Hepatic stellate cell (primary cell): ENCODE measurements around the gene UBAC1.
"Not testable (repeated sequence)": the region's sequence is repeated elsewhere in the genome, so short reads cannot be mapped to it uniquely, and the experiment has no call there.

Experiments used
- DNase-seq: peaks from one replicate; pipeline ENCODE4 v3.0.0; 2011; ENCODE audit warnings: low spot score

The UBAC1 gene

DNA sequence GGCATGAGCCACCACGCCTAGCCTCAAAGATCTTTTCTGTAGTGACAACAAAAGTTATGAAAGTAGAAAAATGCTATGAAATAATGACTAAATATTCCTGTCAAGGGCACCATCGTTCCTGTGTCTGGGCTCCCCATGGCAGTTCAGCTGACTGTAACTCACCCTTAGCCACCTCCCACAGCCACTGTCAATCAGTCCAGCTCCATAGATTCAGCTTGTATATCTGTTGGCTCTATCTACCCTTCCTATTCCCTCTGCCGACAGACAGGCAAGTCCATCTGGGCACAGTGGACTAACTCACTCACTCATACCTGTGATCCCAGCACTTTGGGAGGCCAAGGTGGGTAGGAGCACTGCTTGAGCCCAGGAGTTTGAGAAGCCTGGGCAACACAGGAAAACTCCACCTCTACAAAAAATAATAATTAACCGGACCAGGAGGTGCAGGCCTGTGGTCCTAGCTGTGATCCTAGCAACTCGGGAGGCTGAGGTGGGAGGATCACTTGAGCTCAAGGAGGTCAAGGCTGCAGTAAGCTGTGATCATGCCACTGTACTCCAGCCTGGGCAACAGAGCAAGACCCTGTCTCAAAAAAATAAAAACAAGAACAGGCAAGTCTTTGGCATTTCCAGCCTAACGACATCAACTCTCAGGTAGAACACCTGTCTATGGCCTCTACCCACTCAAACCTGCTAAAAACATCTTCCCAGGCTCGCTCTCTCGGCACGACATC, 60.0 kb downstream of the UBAC1 start:
- DNase-seq, result no peak

DNA sequence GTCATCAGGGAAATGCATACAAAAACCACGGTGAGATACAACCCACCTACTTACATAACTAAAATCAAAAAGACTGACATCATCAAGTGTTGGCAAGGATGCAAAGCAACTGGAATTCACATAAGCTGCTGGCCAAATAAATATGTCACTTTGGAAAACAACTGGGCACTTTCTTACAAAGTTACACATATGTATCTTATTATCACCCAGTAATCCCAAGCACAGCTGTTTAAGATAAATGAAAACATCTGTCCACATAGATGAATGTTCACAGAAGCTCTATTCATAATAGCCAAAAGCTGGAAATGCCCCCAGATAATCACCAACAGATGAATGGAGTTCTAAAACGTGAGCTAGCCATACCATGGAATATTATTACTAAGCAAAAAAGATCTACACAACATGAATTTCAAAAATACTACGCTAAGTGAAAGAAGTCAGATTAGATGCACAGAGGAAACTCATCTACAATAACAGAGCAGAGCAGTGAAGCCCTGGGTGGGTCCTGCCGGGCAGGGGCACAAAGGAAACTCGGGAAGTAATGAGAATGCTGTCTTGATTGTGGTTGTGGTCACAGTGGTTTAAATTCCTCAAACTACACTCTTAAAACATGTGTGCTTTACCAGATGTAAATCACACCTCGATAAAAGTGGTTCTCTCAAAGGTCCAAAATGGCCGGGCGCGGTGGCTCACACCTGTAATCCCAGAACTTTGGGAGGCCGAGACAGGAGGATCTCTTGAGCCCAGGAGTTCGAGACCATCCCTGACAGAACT, 62.4 kb downstream of the UBAC1 start:
- no peak for DNase-seq

DNA sequence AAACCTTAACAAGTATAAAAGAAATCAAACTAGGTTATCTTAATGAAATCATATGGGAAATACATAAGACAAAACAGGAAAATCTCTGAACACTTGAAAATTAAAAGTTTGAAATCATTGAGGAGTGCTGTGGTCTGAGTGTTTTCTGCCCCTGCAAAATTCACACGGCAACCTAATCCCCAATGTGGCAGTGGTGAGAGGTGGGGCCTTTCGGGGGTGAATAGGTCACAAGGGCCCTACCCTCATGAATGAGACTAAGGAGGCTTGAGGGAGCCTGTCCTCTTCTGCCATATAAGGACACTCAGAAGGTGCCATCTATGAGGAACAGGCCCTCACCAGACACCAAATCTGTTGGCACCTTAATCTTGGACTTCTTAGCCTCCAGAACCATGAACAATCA, 64.5 kb downstream of the UBAC1 start:
- DNase-seq, result no peak

DNA sequence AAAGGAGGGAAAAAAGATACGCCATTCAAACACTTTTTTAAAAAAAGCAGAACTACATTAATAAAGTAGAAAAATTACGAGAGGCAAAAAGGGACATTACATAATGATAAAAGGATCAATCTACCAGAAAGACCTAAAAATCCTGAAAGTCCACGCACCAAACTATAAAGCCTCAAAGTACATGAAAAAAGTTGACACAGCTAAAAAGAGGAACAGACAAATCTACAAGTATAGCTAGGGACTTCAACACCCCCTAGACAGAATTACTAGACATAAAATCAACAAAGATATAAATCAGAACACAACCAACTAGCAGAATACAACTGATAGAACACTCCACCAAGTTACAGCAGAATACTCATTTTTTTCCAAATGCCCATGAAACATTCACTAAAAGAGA, 65.0 kb downstream of the UBAC1 start:
- DNase-seq, result no peak

DNA sequence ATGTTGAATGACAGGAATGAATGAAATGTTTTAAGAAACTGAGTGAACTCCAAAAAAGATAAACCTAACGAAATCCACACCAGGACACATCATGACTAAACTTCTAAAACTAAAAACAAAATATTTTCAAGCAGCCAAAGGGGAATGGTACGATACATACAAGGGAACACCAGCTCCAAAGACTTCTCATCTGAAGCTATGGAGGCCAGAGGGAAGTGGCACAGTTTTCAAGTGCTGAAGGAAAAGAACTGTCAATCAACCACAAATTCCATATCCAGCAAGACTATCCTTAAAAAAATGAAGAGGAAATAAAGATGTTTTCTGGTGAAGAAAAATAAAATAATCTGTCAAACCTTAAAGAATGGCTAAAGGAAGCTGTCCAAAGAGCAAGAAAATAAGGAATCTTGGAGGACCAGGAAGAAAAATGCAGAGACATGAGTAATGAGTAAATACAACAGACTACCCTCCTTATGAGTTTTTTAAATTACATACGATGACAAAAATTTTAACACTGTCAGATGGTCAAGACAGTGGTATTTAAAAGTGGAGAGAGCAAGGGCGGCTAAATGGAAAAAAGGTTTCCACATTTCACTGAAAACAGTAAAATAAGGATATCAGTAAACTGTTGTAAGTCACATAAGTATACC, 65.8 kb downstream of the UBAC1 start:
- DNase-seq, result no peak

DNA sequence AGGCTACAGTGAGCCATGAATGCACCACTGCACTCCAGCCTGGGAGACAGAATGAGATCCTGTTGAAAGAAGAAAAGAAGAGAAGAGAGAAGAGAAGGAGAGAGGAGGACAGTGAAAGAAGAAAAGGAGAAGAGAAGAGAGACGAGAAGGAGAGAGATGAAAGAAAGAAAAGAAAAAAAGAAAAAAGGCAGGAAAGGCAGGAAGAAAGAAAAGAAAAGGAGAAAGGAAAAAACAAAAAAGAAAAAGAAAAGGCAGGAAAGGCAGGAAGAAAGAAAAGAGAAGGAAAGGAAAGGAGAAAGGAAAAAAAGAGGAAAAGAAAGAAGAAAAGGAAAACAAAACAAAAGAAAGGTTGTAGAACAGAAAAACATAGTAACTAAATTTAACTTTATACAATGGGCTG, 68.1 kb downstream of the UBAC1 start:
- no peak for DNase-seq

DNA sequence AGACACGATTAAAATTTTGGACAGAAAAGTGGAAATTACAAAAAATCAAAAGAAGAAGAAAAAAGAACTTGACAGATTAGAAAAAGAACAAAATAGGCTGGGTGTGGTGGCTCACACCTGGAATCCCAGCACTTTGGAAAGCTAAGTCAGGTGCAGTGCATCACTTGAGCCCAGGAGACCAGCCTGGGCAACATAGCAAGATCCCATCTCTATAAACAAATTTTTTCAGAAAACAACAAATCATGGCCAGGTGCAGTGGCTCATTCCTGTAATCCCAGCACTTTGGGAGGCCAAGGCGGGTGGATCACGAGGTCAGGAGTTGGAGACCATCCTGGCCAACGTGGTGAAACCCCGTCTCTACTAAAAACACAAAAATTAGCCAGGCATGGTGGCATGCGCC, 68.8 kb downstream of the UBAC1 start:
- not testable (repeated sequence) for DNase-seq

DNA sequence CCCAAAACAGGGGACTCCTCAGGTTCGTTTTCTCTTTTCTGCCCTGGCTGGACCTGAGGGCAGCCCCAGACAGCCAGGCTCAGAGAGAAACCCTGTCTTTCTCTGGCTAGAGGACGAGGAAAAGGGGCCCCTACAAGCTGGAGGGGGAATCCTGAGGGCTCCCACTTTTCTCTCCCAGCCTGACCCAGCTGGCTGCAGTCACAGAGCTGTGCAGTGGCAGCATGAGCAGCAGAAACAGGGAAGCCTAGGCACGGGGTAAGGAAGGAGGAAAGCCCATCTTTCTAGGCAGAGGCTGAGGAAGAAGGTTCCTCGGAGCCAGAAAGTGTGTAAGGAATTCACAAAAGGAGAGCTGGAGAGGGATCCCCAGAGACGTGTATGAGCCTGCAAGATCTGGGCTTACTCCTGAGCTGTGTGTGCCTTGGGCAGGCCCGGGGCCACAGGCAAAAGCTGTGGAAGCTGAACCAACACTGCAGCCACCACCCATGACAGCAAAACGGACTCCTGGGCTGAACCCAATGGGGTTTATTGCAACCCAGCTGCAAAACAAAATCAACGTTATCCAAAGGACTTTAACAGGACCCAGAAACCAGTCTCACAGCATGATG, 70.0 kb downstream of the UBAC1 start:
- no peak for DNase-seq

DNA sequence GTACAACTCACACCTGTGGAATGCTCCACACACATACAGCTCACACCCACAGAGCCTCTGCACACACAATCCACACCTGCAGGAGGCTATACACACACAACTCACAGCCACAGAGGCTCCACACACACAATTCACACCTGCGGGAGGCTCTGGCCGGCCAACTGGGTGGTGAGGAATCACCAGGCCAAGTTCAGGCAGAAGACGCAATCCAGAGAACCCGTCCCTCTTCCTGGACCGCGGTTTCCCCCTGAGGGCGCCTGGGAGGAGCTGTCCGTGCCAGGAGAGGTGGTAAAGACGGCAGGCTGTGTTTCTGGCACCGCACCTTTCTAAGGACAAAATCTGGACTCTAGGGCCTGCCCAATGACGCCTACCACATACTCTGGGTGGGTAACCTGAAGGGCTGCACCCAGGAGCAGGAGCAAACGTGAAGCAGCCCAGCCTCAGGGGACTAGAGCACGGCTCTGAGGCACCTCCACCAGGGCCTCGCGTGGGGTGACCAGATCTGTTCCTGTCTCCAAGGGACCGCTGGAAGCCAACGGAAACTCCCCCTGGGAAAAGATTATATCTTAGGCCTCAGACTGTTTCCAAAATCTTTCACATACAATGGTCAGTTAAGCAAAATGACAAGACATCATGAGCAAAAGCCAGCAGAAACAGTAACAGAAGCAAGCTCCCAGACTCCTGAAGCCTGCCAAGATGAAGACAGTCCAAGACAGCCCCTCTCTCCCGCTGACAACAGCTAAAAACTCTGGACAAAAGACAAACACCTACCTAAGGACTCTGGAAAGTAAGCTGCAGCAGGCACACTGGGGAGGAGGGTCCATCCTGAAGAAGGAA, 70.8 kb downstream of the UBAC1 start:
- DNase-seq, result no peak

DNA sequence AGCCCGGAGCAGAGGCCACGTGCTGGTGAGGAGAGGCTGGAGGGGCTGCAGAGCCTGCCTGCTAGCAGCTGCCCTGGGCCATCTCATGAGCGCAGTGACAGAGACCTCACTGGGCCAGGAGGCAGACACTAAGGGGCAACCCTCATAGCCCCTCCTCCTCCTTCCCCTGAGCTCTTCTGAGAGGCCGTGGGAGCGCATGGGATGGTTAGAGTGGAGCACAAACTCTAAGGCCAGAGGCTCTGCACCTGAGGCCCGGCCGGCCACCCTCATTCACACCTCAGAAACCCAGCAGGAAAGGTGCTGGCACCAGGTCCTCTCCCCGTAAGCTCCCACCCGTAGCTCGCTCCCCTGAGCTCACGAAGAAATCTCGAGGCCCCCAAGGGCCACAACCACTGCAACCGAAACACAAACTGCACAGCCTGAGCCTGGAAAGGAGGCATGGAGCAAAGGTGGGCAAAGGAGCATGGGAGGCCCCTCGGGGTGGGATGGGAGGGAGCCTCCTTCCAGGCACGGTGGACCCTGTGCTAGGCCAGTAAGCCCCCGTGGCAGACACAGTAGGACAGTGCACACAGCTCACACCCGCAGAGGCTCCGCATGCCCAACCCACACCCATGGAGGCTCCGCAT, 71.5 kb downstream of the UBAC1 start:
- no peak for DNase-seq

DNA sequence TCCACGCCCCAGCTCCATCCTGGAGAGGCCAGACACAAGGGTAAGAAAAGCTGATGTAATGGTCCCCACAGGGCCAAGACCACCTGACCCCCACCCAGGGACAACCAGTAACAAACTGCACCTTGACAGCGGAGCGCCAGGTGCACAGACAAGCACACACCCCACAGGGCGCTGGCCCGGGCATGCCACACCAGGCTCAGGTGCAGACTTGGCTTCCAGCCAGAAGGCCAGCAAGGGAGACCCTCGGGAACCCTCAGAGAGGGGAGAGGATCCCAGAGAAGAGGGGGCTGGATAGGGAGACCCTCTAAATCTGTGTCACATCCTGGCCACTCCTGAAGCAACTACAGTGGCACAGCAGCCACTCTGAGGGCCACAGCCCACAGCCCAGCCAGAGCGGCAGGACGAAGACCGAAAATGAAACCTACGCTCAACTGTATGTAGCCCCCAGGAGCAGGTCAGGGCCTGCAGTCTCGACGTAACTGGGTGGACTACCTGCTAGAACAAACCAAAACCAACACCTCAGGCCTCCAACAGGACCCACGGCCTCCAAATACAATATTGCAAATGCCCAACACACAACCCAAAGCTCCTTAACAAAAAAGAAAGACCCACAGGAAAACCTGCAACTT, 72.3 kb downstream of the UBAC1 start:
- DNase-seq, result no peak

DNA sequence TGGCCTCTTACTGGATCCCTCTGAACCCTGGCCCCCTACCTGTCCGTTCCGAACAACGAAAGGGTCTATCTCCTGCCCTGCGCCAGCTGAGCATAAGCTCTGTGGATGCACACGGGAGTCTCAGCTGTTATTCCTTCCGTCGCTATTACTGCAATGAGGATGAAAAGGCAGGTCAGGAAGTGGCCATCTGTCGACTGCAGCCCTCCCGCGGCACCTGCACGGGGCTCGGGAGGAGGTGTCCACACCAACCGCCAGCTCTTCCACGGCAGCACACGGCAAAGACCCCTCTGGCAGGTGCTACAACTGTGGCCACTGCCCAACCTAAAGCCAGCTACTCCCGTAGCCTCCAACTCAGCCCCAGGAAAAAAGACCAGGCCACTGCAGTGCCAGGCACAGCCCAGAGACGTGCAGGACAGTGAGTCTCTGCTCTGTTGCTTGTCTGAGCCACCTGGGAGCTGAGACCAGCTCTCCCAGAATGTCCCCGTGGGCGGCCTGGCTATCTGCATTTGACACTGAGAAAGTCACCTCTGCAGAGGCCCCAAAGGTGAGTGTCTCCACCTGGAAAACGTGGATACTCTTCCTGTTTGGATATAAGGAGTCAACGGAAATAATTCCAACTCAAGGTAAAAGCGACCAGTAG, 72.9 kb downstream of the UBAC1 start:
- no peak for DNase-seq

DNA sequence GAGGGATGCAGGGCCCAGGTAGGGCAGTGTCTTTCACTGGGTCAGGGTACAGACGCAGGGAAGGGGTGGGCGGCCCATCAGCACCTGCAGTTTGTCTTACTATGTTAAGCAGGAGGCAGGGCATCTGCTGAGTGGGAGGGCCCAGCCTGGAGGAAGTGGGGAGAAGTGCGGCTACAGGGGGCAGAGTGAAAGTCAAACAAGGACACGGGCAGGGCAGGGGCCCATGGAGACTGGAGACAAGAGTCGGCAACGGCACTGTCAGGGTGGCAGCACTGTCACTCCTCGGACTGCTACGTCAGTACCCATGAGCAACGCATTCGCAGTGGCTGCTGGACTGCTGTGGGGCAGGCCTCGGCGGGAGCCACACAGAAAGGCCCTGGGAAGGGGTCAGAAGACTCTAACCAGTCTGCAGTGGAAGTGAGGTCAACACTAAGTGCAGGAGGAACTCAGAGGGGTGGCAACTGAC, 73.6 kb downstream of the UBAC1 start:
- no peak for DNase-seq

DNA sequence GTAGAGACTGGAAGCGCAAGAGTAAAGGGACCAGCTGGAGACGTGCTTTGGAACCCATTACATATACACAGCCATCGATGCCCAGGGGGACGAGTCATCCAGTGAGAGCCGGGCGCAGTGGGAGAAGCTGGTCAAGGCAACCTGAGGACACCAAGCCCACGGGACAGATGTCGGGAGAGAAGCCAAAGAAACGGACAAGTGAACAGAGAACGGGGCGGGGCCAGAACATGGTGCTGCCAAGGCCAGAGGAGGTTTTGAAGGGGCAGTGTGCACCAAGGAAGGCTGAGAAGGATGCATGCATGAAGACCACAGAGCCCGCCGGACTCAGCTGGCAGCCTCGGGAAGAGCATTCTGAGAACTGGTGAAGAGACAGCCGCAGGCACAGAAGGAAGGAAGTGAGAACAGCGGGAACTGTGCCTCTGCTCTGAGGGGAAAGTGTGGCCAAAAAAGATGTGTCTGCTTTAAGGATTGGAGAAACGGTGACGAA, 74.1 kb downstream of the UBAC1 start:
- no peak for DNase-seq

DNA sequence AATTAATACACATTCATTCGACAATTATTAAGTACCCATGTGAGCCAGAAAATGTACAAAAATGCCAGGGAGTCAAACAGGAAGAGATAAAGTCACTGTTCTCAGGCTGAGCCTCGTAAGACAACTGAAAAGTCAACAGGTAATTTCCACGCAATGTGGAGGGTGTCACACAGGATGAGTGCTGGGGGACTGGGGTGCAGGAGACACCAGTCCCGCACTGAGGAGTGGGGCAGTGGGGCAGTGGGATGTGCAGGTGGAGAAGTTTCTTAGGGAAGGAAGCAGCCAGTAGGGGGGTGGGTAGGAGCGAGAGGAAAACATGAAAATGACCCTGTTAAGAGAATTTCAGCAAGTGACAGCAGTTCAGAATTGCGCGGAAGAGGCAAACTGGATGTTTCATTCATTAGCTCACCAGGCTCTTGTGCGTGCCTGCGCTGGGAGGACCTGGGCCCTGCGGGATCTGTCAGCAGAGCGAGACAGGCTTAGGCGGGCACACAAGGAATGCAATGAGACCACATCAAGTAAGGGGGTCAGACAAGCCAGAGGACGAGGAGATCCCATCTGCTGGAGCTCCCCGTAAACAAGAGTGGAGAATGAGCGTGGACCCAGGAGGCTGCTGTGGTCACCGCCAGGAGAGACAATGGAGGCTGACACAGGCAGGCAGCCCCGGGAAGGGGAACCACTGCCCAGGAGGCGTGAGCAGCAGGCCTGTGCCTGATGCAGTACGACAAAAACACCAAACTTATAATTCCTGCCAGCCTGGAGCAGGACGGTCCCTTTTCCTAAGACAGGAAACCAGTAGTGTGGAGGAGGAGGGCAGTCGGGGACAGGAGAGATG, 74.8 kb downstream of the UBAC1 start:
- no peak for DNase-seq

DNA sequence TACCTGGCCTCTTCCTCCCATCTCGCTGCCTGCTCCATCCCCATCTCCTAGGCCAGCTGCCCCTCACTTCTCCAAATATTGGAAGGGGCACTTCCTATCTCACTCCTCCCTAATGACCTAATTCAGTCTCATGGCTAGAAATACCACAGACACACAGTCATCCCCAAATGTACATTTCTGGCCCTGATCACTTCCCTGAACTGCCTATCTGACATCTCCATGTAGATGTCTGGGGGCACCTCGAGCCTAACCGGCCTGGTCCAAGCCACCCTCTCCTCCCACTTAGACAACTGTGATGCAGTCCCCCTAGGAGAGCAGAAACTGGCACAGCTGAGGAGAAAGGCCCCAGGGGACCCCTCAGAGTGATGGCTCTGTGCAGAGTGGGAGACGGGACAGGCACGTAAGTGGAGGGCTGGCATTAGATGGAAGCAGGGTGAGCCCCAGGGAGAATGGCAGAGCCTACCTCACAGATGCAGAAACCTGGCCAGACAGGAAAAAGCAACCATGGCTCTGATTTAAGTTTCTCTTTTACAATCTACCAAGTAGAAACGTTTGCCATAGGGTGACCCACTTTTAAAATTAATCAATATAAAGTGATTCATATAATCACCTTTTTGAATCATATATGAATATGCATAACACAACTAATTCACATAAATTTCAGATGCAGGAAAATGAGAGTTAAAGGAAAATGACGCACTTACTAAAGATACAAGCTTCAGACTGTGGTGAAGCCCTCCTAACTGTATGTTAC, 75.9 kb downstream of the UBAC1 start:
- peak; percentile 60 for DNase-seq

DNA sequence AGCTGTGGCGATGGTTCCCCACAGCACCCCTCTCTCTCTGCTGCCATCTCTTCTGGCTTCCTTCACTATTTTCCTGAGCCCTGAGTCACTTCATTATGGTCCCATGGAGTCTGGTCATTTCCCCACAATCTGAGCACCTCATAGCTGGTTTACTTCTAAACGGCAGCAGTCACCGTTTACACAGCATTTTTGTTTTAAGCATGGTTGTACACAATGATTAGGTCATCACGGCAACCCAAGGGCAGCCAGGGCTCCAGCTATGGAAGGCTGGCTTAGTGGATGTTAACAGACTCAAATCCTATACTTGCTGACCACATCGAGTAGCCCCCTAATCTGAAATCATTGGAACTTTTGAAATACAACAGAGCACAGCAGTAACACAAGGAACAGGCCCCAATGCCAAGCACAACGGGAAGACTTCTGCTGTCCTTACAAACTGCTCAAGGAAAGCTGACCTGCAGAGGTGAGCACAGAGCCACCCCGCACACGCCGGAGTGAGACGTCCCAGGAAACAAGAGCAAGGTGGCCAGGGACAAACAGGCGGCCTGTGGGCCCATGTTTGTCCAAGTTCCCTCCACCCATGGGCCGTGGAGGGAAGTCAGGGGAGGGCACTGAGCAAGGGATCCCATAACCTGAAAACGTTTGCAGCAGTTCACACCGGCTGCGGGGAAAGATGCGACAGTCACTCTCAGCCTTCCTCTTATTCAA, 76.7 kb downstream of the UBAC1 start:
- DNase-seq, result peak; percentile 43
